GM20000 (cell line): ENCODE data around the gene C20orf173.
"Not testable (repeated sequence)": the region's sequence is repeated elsewhere in the genome, so short reads cannot be mapped to it uniquely, and the experiment has no call there.

ENCODE experiments used
- DNase-seq: peaks from one replicate; pipeline ENCODE4 v3.0.0; 2012; ENCODE audit warnings: low spot score
- CTCF ChIP-seq: IDR thresholded peaks from 2 replicates; pipeline ENCODE4 v1.5.1; 2012; ENCODE audit warnings: mild to moderate bottlenecking, control low read depth; ENCODE audit errors: extremely low read depth, missing control alignments

The C20orf173 gene

GRCh38 chr20:35547329-35547728 is 17.9 kb upstream of the C20orf173 start:
- no peak for TF ChIP-seq CTCF
- no peak for DNase-seq

GRCh38 chr20:35546127-35546526 is 16.7 kb upstream of the C20orf173 start:
- no peak for TF ChIP-seq CTCF
- no peak for DNase-seq

DNA sequence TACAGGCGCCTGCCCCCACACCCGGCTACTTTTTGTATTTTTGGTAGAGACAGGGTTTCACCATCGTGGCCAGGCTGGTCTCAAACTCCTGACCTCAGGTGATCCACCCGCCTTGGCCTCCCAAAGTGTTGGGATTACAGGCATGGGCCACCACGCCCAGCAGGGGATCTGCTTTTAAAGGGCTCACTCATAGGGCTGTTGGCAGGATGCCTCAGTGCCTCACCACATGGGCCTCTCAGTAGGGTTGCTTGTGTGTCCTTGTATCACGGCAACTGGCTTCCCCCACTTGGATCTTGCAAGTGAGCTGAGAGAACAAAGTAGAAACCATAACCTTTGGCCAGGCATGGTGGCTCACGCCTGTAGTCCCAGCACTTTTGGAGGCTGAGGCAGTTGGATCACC is 15.5 kb upstream of the C20orf173 start:
- not testable (repeated sequence) for DNase-seq

- no peak for DNase-seq
- TF ChIP-seq CTCF, result no peak
These were observed 15.0 kb upstream of the C20orf173 start for GRCh38 chr20:35544436-35544835.

DNA sequence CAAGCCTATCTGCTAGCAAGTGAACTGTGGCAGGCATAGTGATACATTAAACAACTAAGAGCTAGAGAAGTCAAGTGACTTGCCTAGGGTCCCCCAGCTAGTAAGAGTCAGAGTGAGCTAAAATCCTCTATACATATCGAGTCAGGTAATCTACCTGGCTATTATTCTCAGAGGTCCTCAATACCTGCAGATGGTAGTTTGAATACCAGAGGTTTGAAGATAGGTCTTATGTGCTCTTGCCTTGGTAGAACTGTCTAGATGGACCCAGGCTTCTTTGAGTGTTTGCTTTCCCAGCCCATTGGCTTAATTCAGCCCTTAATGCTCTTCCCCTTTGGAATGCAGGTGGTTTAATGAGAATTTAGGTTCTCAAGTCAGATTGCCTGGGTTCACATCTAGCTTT is 13.5 kb upstream of the C20orf173 start:
- DNase-seq, result no peak
- no peak for TF ChIP-seq CTCF

DNA sequence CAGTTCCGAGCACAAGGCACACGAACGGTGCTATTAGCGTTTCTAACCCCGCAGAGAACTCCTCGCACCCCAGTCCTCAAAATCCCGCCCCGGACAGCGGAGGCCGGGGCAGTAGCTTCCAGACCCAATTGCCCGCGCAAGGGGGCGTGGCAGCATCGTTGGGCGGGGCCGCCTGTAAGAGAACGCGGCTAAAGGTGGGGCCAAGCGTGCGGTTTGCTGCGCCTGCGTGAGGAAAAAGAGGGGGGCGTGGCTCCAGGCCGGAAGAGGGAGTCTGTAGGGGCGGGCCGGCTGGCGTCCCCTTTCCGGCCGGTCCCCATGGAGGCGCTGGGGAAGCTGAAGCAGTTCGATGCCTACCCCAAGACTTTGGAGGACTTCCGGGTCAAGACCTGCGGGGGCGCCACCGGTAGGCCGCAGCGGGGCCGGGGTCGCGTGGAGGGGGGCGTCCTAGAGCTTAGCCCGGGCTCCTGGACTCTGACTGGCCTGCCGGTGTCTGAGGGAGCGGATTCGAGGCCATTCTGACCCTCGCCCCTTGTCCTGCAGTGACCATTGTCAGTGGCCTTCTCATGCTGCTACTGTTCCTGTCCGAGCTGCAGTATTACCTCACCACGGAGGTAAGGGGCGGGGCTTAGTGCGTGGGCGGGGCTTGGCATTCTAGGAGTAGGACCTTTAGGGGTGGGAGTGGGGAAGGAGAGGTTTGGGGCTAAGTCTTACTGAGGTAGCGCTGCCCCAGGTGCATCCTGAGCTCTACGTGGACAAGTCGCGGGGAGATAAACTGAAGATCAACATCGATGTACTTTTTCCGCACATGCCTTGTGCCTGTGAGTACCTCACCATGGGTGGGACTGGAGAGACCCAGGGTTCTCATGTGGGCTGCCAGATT is 12.6 kb upstream of the C20orf173 start, which contains the start of gene ERGIC3:
ERGIC3 (plus strand) TSS at position 296 of the 880 bp plus-strand sequence; CDS start at position 316, 20 bp downstream.
- TF ChIP-seq CTCF, result no peak
- peak; percentile 95 for DNase-seq

GRCh38 chr20:35541118-35541782 is 11.8 kb upstream of the C20orf173 start:
- no peak for DNase-seq
- no peak for TF ChIP-seq CTCF
